RPMI7951 (cell line): ENCODE data around the gene ZNF512B. TPM values are rescaled to one million over a fixed set of nuclear protein-coding genes. Genes with fewer than 3 reads are reported as not detected.
"Not testable (repeated sequence)": the region's sequence is repeated elsewhere in the genome, so short reads cannot be mapped to it uniquely, and the experiment has no call there.

Experiments used
- DNase-seq: peaks from one replicate; pipeline ENCODE4 v3.0.0-alpha.2; 2012; ENCODE audit warnings: low read depth
- total RNA-seq: library from RNA; depleted of rRNA; stranded (reverse); fragments of >200 nt; shearing (Covaris generic); gene quantifications from 2 replicates; pipeline ENCODE4 v1.2.3, GENCODE V29; 2014

Gene ZNF512B
- total RNA-seq, 1 experiment from 2014 or later: 2.8 TPM

DNA sequence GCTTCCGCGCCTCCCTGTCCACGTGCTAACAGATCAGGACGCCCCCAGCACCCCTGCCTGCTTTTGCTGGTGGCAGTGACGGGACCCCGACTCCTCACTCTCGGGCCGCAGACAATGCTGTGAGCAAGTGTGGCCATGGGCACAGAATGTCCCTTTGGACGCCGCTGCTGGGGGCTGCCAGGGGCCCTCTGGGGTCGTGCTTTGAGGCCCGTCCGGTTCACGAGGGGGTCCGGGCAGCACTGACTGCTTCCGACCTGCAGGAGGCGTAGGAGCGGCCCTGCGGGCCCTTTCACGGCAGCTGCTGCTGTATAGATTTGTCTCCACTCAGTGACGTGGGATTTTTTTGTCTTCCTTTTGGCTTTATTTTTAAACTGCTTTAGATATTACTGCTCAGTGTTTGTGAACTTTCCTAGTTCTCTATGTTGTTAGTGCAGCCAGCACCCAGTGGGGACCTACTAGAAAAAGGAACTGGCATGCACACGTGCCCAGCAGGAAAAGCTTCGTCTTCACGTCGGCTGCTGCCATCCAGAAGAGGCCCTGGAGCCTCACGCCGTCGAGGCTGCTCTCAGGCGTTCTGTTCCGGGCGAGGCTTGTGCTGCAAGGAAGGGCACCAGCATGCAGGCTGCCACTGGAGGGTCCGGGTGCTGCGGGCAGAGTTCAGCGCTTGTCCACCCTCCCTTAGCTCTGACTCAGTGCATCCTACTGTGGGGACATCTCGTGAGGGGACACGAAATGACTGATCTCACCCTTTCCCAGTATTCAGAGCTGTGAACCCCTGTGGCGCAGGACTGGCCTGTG is 35.3 kb downstream of the ZNF512B start:
- no peak for DNase-seq

DNA sequence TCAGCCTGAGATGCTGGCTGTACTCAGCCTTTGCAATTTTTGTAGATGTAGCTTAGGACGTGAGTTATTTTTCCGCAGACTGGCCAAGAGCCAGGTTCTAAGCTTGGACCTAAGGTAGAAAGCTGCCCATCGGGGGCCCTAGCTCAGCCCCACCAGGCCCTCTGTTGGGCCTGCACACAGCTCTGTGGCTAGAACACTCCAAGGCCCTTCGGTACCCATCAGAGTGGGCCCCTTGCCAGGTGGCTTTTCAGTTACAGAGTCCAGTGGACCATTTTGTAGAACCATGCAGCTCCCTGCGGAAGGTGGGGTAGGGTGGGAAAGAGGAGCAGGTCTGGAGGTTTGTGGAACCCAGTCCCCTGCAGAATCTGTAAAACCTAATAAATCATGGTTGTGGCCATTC is 36.1 kb downstream of the ZNF512B start:
- no peak for DNase-seq

DNA sequence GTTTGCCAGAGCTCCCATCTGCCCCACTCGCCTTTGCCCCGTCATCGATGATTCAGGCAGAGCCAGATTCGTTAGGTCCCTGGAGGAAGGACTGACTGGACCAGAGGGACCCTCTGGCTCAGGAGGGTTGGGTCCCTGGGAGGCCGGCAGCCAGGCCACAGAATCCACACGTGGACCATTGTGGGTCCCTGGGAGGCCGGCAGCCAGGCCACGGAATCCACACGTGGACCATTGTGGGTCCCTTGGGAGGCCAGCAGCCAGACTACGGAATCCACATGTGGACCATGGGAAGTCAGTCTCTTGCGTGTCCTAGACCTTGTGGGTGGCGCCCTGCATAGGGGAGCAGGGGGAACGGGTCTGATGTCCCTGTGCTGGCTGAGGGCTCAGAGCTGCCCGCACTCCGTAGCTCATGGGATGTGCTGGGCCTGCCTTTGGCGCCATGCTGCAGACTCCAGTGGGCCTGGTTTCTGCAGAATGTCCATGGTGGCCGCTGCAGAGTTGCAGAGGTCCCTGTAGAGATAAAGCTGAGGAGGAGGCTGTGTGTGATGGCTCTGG is 37.0 kb downstream of the ZNF512B start:
- no peak for DNase-seq

DNA sequence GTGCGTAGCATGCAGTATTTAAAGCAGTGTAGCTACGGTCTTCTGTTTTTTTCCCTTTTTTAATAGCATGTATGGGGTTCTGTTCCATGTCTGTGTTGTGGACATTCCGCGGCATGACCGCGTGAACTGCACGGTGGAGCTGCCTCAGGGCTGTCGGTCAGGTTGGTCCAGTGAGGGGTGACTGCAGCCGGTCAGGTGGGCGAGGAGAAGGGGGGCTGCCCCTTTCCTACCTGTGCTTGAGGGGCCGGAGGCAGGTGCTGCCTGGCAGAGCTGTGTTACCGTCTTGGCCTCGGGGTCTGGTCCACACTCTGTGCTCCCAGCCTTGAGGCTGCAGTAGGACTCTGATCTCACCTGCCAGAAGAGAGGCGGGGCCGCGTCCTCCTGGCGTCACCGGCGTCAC is 38.0 kb downstream of the ZNF512B start:
- DNase-seq: no peak

DNA sequence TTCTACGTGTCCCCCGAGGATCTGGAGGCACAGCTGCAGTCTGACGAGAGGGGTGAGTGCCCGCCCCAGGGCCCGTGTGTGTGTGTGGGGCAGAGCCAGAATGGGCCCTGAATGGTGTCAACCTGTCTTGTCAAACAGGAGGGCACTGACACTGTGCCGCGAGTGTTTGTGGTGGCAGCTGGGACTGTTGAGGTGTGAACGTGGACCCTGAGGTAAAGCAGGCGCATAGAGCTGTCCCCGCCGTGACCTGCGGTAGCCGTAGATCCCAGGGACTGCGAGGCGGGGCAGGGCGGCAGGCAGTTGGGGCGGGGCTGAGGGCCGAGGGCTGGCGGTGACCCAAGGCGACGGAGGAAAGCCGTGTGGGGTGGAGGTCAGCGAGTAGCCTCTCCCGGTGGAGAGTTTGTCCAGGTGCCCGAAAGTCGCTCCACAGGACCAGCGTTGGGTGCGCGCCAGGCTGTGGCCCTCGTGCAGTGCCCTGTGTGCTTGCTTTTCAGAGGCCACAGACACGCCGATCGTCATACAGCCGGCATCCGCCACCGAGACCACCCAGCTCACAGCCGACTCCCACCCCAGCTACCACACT is 38.7 kb downstream of the ZNF512B start:
- DNase-seq: no peak

DNA sequence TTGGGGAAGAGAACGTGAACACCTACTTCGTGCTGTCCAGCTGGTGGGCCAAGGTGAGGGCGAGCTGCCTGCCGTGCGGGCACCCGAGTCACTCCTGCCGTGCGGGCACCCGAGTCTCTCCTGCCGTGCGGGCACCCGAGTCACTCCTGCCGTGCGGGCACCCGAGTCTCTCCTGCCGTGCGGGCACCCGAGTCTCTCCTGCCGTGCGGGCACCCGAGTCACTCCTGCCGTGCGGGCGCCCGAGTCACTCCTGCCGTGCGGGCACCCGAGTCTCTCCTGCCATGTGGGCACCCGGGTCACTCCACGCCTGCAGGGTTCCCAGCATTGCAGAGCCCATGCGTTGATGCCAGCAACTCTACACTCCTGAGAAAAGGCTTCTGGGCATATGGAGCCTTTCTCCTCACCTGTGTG is 40.3 kb downstream of the ZNF512B start:
- not testable (repeated sequence) for DNase-seq

DNA sequence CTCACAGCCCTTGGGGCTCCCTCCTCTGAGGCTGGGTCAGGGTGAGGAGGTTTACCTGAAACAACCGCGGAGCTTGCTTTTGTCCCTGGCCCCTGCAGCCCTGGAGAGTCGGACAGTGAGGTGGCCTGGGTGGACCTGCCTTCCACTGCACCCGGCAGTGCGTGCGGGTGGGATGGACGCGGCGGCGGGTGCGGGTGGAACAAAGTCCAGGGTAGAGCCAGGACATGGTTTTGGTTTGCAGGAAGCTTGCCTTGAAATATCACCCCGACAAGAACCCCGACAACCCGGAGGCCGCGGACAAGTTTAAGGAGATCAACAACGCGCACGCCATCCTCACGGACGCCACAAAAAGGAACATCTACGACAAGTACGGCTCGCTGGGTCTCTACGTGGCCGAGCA is 40.7 kb downstream of the ZNF512B start:
- no peak for DNase-seq

DNA sequence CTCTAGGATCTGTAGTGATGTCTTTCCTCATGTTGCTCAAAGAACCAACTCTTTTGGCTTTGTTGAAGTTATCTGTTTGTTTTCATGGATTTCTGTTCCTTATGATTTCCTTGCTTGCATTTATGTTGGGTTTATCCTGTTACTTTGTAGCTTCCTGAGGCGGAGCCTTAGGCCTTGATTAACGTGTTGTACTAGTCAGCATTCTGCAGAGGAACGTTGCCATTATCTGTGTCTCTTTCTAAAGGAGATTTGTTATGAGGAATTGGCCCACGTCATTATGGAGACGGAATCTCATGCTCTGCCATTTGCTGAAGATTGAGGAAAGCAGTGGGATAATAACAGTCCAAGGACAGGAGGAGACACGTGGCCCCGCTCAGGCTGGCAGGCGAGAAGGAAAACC is 43.4 kb downstream of the ZNF512B start:
- DNase-seq: no peak

DNA sequence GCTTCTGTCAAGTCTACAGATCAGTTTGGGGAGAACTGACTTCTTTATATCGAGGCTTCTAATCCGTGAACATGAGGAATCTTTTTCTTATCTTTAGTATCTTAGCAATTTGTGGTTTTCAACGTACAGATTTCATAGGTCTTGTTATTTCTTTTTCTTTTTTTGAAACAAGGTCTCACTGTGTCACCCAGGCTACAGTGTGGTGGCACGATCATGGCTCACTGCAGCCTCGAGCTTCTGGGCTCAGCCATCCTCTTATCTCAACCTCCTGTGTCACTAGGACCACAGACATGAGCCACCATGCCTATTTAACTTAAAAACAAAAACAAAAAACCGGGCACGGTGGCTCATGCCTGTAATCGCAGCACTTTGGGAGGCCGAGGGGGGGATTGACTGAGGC is 45.5 kb downstream of the ZNF512B start:
- no peak for DNase-seq

DNA sequence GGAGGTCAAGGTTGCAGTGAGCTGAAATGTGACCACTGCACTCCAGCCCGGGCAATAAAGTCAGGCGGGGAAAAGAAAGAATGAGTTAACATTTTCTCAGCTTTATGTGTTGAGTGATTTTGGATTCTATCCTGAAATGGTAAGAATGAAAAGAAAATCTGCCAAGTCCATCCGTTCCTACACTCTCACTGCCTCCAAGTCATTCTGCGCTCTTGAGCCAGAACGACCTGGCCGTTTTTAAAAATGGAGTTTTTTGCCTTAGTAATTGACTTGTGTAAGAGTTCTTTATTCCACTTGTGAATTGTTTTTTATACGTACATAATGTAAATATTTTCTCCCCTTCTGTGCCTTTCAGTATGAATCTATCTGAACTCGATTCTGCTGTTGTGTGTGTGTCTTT is 46.1 kb downstream of the ZNF512B start:
- no peak for DNase-seq

DNA sequence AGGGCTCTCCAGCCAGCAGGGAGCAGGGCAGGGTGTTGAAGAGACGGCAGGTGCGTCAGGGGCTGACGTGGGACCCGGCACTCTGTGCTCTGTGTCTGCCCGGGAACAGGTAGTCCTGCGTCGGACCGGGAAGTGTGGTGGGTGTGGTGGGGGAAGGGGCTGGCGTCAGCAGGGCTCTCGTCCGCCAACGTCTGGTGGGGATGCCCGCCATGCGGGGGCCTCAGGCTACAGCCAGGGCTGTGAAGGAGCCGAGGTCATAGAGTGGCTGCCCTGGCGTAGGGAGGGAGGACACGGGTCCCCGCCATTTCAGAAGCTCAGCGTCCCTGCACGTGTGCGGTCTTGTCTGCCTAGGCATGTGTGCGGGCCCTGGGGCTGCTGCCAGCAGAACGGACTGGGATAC is 49.5 kb downstream of the ZNF512B start:
- DNase-seq: no peak

DNA sequence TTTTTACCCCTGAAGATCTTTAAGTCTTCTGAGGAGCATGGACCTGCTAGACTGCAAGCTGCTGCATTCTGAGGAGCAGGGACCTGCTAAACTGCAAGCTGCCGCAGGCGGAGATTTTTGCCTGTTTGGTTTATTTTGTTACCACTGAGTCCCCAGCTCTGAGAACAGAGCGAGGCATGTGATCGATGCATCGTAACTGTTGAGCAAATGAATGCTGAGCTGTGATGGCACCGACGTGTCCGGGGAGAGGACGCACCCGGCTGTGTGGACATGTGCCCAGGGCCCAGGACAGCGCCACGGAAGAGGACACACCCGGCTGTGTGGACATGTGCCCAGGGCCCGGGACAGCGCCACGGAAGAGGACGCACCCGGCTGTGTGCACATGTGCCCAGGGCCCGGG is 50.6 kb downstream of the ZNF512B start:
- DNase-seq: no peak

DNA sequence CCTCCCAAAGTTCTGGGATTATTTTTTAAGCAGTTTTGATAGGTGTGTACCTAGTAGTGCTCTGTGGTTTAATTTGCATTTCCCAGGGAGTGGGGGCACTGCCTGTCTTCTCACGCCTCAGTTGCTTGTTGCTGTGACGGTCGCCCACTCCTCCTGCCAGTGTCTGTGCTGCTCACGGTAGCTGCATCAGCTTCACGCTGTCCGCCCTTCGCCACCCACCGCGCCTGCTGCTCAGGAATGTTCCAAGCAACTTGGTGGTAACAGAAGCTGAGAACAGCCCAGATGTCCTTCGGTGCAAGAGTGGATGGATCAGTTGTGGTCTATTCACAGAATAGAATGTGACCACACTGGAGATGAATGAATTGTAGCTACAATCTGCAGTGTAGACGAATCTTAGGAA is 51.9 kb downstream of the ZNF512B start:
- no peak for DNase-seq

DNA sequence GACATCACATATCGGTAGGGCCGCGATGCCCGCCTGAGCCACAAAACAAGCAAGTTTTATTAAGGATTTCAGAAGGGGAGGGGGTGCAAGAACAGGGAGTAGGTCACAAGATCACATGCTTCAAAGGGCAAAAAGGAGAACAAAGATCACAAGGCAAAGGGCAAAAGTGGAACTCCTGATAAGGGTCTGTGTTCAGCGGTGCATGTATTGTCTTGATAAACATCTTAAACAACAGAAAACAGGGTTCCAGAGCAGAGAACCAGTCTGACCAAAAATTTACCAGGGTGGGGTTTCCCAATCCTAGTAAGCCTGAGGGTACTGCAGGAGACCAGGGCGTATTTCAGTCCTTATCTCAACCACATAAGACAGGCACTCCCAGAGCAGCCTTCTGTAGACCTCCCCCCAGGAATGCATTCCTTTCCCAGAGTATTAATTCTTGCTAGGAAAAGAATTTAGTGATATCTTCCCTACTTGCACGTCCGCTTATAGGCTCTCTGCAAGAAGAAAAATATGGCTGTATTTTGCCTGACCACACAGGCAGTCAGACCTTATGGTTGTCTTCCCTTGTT is 53.3 kb downstream of the ZNF512B start:
- DNase-seq: not testable (repeated sequence)

DNA sequence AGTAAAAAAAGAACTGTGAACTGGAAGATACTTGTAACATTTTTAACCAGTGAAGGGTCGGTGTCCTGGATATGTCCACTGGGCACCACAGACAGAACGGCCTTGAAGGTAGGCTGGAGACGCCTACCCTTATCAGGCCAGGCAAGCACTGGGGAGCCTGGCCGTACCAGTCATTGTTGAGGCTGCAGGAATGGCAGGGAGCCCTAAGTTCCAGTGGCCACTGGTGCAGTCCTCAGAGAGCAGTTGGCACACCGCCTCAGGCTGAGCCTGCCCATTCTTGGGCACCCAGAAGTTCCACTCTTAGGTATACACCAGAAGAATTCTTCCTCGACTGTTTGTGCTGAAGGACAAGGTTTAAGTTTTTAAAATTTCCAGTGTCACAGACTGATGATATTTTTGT is 54.3 kb downstream of the ZNF512B start:
- DNase-seq: no peak

DNA sequence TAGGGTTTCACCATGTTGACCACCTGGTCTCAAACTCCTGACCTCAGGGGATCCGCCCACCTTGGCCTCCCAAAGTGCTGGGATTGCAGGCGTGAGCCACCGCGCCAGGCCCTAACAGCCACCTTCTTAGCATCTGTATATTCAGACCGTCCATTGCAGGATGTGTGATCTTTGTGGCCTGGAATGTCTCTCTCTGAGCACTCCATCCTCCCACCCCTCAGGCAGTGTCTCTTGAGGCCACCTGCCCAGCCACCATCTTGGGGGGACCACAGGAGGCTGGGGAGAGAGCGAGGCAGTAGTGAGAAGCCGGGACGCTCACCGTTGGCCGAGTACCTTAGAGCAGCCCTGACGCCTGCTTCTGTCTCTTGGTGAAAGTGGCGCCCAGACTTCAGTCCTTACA is 56.0 kb downstream of the ZNF512B start:
- no peak for DNase-seq

DNA sequence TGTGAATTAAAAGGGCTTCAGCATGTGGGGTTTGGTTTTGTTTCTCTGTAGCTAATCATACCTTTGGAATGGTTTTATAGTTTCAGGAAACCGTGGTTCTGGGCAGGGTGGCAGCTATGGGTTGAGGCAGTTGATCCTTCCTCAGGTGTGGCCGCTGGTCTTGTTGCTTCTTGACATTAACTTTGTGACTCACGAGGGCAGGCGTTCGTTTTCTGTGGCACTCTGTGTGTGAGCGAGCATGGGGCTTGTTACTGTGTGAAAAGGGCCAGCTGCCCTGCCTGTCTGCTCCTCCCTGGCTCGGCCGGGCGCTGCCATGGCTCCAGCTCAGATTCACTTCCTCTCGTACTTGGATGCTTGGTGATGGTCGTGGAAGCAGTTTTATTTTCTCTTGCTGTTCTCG is 58.6 kb downstream of the ZNF512B start:
- no peak for DNase-seq

DNA sequence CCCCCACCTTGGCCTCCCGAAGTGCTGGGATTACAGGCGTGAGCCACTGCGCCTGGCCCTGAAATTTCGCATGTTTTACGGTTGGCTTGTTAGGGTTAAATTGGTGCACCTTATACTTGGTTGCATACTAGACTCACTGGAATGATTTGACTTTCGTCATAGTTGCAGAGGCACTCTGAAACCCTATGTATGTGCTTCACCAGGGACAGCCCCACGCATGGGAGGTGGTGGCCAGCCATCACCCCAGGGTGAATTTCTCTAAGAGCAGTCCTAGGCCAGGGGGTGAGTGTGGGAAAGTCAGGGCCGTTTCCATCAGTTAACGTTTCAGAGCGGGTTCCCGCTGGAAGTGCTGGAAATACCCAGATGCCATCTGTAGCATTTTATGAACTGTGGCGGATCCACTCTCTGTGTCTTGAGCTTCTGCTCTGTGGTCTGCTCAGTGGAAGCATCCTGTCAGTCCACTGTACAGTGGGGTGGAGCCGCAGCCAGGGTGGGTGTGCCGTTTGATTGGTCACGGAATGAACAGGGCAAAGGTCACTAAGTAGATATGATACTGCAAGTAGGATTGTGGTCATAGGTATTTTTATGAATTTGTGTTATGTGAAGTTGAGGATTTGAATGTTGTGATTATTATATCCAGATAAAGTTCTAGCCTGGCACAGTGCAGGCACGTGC is 61.6 kb downstream of the ZNF512B start:
- DNase-seq: no peak
